ENCODE measurements around the gene OPCML. TPM values are rescaled to one million over a fixed set of nuclear protein-coding genes. Genes with fewer than 3 reads are reported as not detected.

OPCML gene
- total and polyA plus RNA-seq, 2 donors from 2014 or later: 0.77 to 1.1 TPM

- no peak for TF ChIP-seq CTCF (IDR thresholded peaks at IDR 0.05; ENCODE audit: borderline replicate concordance, extremely low read depth, insufficient read depth)
- H3K9ac ChIP-seq (ENCODE audit: low read length in 3 of 3): no peak overlapping the region
Observed at GRCh38 chr11:133216813-133217212, 315.5 kb downstream of the OPCML start.

DNA sequence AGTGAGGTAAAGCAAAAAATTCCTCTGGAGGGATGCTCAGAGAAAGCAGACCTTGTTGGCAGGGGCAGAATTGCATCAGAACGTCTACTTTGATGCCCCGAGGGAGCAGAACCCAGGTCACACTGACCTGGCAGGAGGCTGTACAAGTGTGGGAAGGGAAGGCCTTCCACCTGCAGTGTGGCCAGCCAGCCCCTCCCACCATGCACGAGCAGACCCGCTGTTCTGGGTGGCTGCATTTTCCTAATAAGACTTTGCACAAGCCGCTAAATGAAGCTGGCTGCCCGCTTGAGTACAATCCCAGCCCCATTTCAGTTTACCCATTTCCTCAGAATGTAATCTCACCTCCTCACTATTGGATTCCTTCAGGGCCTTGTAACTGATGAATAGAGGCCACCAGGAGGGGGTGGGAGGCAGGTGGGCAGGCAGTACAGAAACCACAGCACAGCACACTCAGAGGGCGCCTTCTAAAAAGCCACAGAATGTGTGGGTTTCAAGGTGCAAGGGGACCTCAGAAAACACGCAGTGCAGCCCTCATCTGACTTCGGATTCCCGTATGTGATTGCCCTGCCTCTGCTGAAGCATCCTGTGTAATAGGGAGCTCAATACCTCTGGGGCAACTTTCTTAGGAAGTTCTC lies 316.6 kb downstream of the OPCML start:
- intact Hi-C loops (cut with DNase I): no loop called here
- peak in 3 of 5 donors; percentile 59 to 67 (median 59) for DNase-seq
- Histone ChIP-seq H3K36me3 (ENCODE audit: control insufficient read depth in 2 of 3, insufficient read depth in 3 of 3, low read length in 3 of 3) (no peaks in the 10 kb centered on the region), H3K9ac (ENCODE audit: low read length in 3 of 3) (no peak overlapping the region), H3K27me3 (ENCODE audit: control insufficient read depth, insufficient read depth, low read length) (no peaks in the 10 kb centered on the region), H3K4me3 (ENCODE audit: low read length in 3 of 3) (no peak overlapping the region), H3K27ac (ENCODE audit: low read depth in 2 of 2, low read length in 2 of 2) (no peak overlapping the region), H3K9me3 (ENCODE audit: control insufficient read depth in 2 of 3, insufficient read depth in 1 of 3, low read length in 3 of 3) (no peaks in the 10 kb centered on the region), H3K4me1 (ENCODE audit: control insufficient read depth in 2 of 3, insufficient read depth in 2 of 3, low read depth in 1 of 3, low read length in 3 of 3) (no peaks in the 10 kb centered on the region)
- FAIRE-seq: no peak
- no peak for TF ChIP-seq CTCF (IDR thresholded peaks at IDR 0.05; ENCODE audit: borderline replicate concordance, extremely low read depth, insufficient read depth)

More at GRCh38 chr11:133216813-133217212, 315.5 kb downstream of the OPCML start:
- Histone ChIP-seq H3K36me3 (ENCODE audit: control insufficient read depth in 2 of 3, insufficient read depth in 3 of 3, low read length in 3 of 3) (no peaks in the 10 kb centered on the region), H3K9me3 (ENCODE audit: control insufficient read depth in 2 of 3, insufficient read depth in 1 of 3, low read length in 3 of 3) (no peaks in the 10 kb centered on the region), H3K27ac (ENCODE audit: low read depth in 2 of 2, low read length in 2 of 2) (no peak overlapping the region), H3K4me3 (ENCODE audit: low read length in 3 of 3) (no peak overlapping the region), H3K4me1 (ENCODE audit: control insufficient read depth in 2 of 3, insufficient read depth in 2 of 3, low read depth in 1 of 3, low read length in 3 of 3) (no peaks in the 10 kb centered on the region), H3K27me3 (ENCODE audit: control insufficient read depth, insufficient read depth, low read length) (no peaks in the 10 kb centered on the region)
- FAIRE-seq (no peak), DNase-seq (no peak)
- intact Hi-C loops (cut with DNase I): no loop called here

DNA sequence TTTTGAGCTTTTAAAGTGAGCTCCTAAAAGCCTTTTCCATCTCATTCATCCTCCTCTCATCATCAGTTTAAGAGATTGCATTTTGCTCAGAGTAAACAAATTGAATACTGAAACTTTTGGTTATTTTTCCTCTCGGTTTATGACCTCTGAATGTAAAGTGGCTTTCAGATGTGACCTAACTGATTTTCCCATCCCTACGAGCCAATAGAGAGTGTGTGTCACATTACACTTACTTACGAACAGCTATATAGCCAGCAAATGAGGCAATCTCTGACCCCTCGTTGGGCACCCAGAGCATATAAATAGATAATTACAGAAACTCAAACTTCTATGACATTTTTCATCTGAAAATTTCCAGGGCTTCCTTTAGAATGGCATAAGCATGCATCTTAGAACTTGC lies 317.7 kb downstream of the OPCML start:
- no peak overlapping the region for H3K27ac ChIP-seq (ENCODE audit: low read depth in 2 of 2, low read length in 2 of 2)
- no peak for FAIRE-seq
- no peak for TF ChIP-seq CTCF (IDR thresholded peaks at IDR 0.05; ENCODE audit: borderline replicate concordance, extremely low read depth, insufficient read depth)
- no peaks in the 10 kb centered on the region for H3K9me3 ChIP-seq (ENCODE audit: control insufficient read depth in 2 of 3, insufficient read depth in 1 of 3, low read length in 3 of 3)
- H3K9ac ChIP-seq (ENCODE audit: low read length in 3 of 3): no peak overlapping the region
- H3K4me1 ChIP-seq (ENCODE audit: control insufficient read depth in 2 of 3, insufficient read depth in 2 of 3, low read depth in 1 of 3, low read length in 3 of 3): no peaks in the 10 kb centered on the region
- no peaks in the 10 kb centered on the region for H3K27me3 ChIP-seq (ENCODE audit: control insufficient read depth, insufficient read depth, low read length)
- no peak overlapping the region for H3K4me3 ChIP-seq (ENCODE audit: low read length in 3 of 3)
- intact Hi-C loops (cut with DNase I): no loop called here
- no peaks in the 10 kb centered on the region for H3K36me3 ChIP-seq (ENCODE audit: control insufficient read depth in 2 of 3, insufficient read depth in 3 of 3, low read length in 3 of 3)
- DNase-seq: no peak

DNA sequence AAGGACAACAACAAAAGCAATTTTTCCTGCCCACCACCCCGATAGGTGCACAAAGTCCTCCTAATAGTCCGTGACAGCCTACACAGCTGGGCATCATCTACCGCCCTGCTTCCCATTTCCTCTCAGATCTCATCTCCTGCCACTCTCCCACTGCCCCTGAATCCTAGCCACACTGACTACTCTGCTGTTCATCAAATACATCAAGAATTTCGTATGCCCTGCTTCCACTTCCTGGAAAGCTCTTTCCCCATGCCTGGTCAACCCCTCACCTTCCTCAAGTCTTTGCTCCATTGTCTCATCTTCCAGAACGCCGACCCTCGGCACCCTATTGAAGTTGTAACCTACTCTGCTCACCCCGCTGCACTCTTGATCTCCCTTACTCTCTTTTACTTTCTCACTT lies 320.1 kb downstream of the OPCML start:
- no peak for TF ChIP-seq CTCF (IDR thresholded peaks at IDR 0.05; ENCODE audit: borderline replicate concordance, extremely low read depth, insufficient read depth)
- H3K9me3 ChIP-seq (ENCODE audit: control insufficient read depth in 2 of 3, insufficient read depth in 1 of 3, low read length in 3 of 3): no peaks in the 10 kb centered on the region
- H3K4me1 ChIP-seq (ENCODE audit: control insufficient read depth in 2 of 3, insufficient read depth in 2 of 3, low read depth in 1 of 3, low read length in 3 of 3): peaks cover 0 to 2% (median 0%) of the 10 kb centered on the region in 3 donors
- H3K4me3 ChIP-seq (ENCODE audit: low read length in 3 of 3): no peak overlapping the region
- intact Hi-C loops (cut with DNase I): no loop called here
- DNase-seq: no peak
- H3K27ac ChIP-seq (ENCODE audit: low read depth in 2 of 2, low read length in 2 of 2): no peak overlapping the region
- no peaks in the 10 kb centered on the region for H3K36me3 ChIP-seq (ENCODE audit: control insufficient read depth in 2 of 3, insufficient read depth in 3 of 3, low read length in 3 of 3)
- no peak overlapping the region for H3K9ac ChIP-seq (ENCODE audit: low read length in 3 of 3)
- no peak for FAIRE-seq
- H3K27me3 ChIP-seq (ENCODE audit: control insufficient read depth, insufficient read depth, low read length): no peaks in the 10 kb centered on the region

Measured in kidney (tissue), 14 donors.